GM12878 (cell line): ENCODE measurements around the gene CNKSR3. TPM values are rescaled to one million over a fixed set of nuclear protein-coding genes. Genes with fewer than 3 reads are reported as not detected.

Experiments
- ATAC-seq: fragments of 200-7000 bp; cut with Tn5 transposase; 3 replicates; pipeline ENCODE4 v1.9.1; 2020; ENCODE audit warnings: mild to moderate bottlenecking, moderate library complexity
- BruUV-seq: library from RNA; stranded (reverse); fragments of 400-500 nt; replicated peaks from 2 replicates; lab custom pipeline; 2021; lab: Mats Ljungman, UMichigan
- CTCF ChIA-PET: fragments of 300-600 bp; sonication (Branson Sonifier 250); formaldehyde crosslinking; extraction: SDS; loops from one replicate; lab custom pipeline; 2021; ENCODE audit warnings: inconsistent platforms; lab: Yijun Ruan, JAX
- POLR2A ChIA-PET: fragments of 350-600 bp; formaldehyde crosslinking; extraction: SDS; loops from one replicate; lab custom pipeline; 2021; ENCODE audit warnings: inconsistent platforms; lab: Charles Lee
- RAD21 ChIA-PET: fragments of 300-600 bp; sonication (Branson Sonifier 250); formaldehyde crosslinking; loops from one replicate; lab custom pipeline; 2023; ENCODE audit warnings: antibody characterized with exemption; ENCODE audit not compliant: unreplicated experiment; lab: Charles Lee
- SMC1A ChIA-PET: fragments of 300-600 bp; sonication (Branson Sonifier 250); formaldehyde crosslinking; loops from one replicate; lab custom pipeline; 2023; ENCODE audit not compliant: unreplicated experiment, uncharacterized antibody; lab: Charles Lee
- DNase-seq: peaks from one replicate; pipeline ENCODE4 v3.0.0-alpha.2; 2011; ENCODE audit warnings: low read depth, low spot score
- FAIRE-seq: peaks from 3 replicates; lab custom pipeline; 2011; peaks lifted over from hg19 to GRCh38; lab: Jason Lieb, UNC
- H2AFZ ChIP-seq: 2 replicates; pipeline ENCODE4 v1.6.0; 2011; ENCODE audit warnings: low read depth, low read length, control low read depth; ENCODE audit not compliant: control insufficient read depth
- H3K27ac ChIP-seq: 2 replicates; pipeline ENCODE4 v1.5.1; 2011; ENCODE audit warnings: control low read depth; ENCODE audit not compliant: control insufficient read depth, insufficient read depth
- H3K27me3 ChIP-seq, 2 experiments: replicated peaks in 1 of 2; 2 replicates each; pipeline versions ENCODE4 v1.6.0 to v1.6.1; 2011; ENCODE audit warnings: low read length in 1 of 2; ENCODE audit not compliant: control insufficient read depth in 2 of 2, insufficient read depth in 2 of 2
- H3K36me3 ChIP-seq, 2 experiments: 2 replicates each; pipeline ENCODE4 v1.5.1; 2011; ENCODE audit warnings: low read length in 1 of 2; ENCODE audit not compliant: control insufficient read depth in 2 of 2, insufficient read depth in 2 of 2
- H3K4me1 ChIP-seq: 2 replicates; pipeline ENCODE4 v1.6.1; 2011; ENCODE audit warnings: mild to moderate bottlenecking, low read length, moderate library complexity, mixed read lengths; ENCODE audit not compliant: control insufficient read depth, insufficient read depth
- H3K4me2 ChIP-seq: 2 replicates; pipeline ENCODE4 v1.6.0; 2011; ENCODE audit warnings: control low read depth; ENCODE audit not compliant: control insufficient read depth, insufficient read depth
- H3K4me3 ChIP-seq: fragments of 200-600 bp; sonication (generic); 2 replicates; pipeline ENCODE4 v1.5.1; 2016
- H3K79me2 ChIP-seq: 2 replicates; pipeline ENCODE4 v1.6.0; 2011; ENCODE audit warnings: low read length; ENCODE audit not compliant: control insufficient read depth, insufficient read depth
- H3K9ac ChIP-seq: 2 replicates; pipeline ENCODE4 v1.8.0; 2011; ENCODE audit warnings: low read length, control low read depth, mixed read lengths; ENCODE audit not compliant: control insufficient read depth, insufficient read depth
- H3K9me3 ChIP-seq: replicated peaks from 3 replicates; pipeline ENCODE4 v1.5.1; 2011; ENCODE audit warnings: mild to moderate bottlenecking, low read length; ENCODE audit not compliant: control insufficient read depth, insufficient read depth
- H4K20me1 ChIP-seq: 2 replicates; pipeline ENCODE4 v1.6.0; 2011; ENCODE audit not compliant: control insufficient read depth, insufficient read depth
- BACH1 ChIP-seq: fragments of 450-650 bp; IDR thresholded peaks from 2 replicates; pipeline ENCODE4 v1.6.1; 2017; ENCODE audit warnings: mild to moderate bottlenecking, borderline replicate concordance
- CBX5 ChIP-seq: sonication (generic); IDR thresholded peaks from 2 replicates; pipeline ENCODE4 v1.6.1; 2016; ENCODE audit warnings: low read depth, moderate library complexity, mild to moderate bottlenecking, inconsistent platforms
- EED ChIP-seq: sonication (generic); IDR thresholded peaks from 2 replicates; pipeline ENCODE4 v1.6.1; 2016; ENCODE audit warnings: antibody characterized with exemption, low read depth
- MLLT1 ChIP-seq: fragments of 450-650 bp; IDR thresholded peaks from 2 replicates; pipeline ENCODE4 v1.6.1; 2016; ENCODE audit warnings: mild to moderate bottlenecking
- NFYA ChIP-seq: IDR thresholded peaks from 2 replicates; pipeline ENCODE4 v1.6.1; 2011; ENCODE audit warnings: low read depth, mild to moderate bottlenecking, low read length, improper control_type of control experiment, borderline replicate concordance
- REST ChIP-seq: IDR thresholded peaks from 2 replicates; pipeline ENCODE4 v1.6.1; 2012; ENCODE audit warnings: mild to moderate bottlenecking, low read depth, low read length
- SREBF1 ChIP-seq: IDR thresholded peaks from 2 replicates; pipeline ENCODE4 v1.6.1; 2012; ENCODE audit warnings: mild to moderate bottlenecking, low read length
- WRNIP1 ChIP-seq: IDR thresholded peaks from 2 replicates; pipeline ENCODE4 v1.6.1; 2011; ENCODE audit warnings: low read depth, low read length, improper control_type of control experiment, borderline replicate concordance
- ZBTB33 ChIP-seq: fragments of 450-650 bp; IDR thresholded peaks from 2 replicates; pipeline ENCODE4 v1.6.1; 2017; ENCODE audit warnings: mild to moderate bottlenecking
- ZNF207 ChIP-seq: fragments of 450-650 bp; IDR thresholded peaks from 2 replicates; pipeline ENCODE4 v1.6.1; 2014; ENCODE audit warnings: antibody characterized with exemption, mild to moderate bottlenecking, borderline replicate concordance
- ZNF687 ChIP-seq: fragments of 450-650 bp; IDR thresholded peaks from 2 replicates; pipeline ENCODE4 v1.6.1; 2017; ENCODE audit warnings: mild to moderate bottlenecking, moderate library complexity
- ZZZ3 ChIP-seq: IDR thresholded peaks from 2 replicates; pipeline ENCODE4 v1.6.1; 2011; ENCODE audit warnings: low read depth; ENCODE audit not compliant: control insufficient read depth, insufficient read length
- WGBS: methylation state at CpG from one replicate; pipeline ENCODE4 v1.1.6; 2016; ENCODE audit warnings: low lambda C conversion rate; ENCODE audit not compliant: insufficient replicate concordance, insufficient coverage; ENCODE audit errors: missing lambda C conversion rate; 5-methylcytosine and 5-hydroxymethylcytosine counted together
- in situ Hi-C: fragments of 300-500 bp; cut with MboI; formaldehyde crosslinking; loops from 9 replicates; pipeline ENCODE4 v1.14.3; 2018; ENCODE audit warnings: mixed read lengths
- intact Hi-C: fragments of 100-400 bp; cut with micrococcal nuclease; formaldehyde crosslinking; loops from one replicate; pipeline ENCODE4 v1.14.2; 2022; ENCODE audit not compliant: unreplicated experiment
- polyA plus RNA-seq, 11 experiments: library from polyadenylated mRNA; depleted of rRNA in 4 of 11; unstranded in 6 of 11; stranded (reverse) in 5 of 11; fragments of >200 nt; fragmentation: Nextera tagmentation in 4 of 11; fragmentation: Illumina TruSeq in 1 of 11; extraction: Ambion mirVana in 4 of 11; extraction: Trizol in 1 of 11; gene quantifications; 1 replicate in 1 of 11; 2 replicates in 10 of 11; pipeline versions ENCODE4 v1.2.1 to v1.2.3, GENCODE V29; 2011 to 2016; ENCODE audit warnings: inconsistent platforms in 2 of 11, missing spikeins in 2 of 11, low read depth in 1 of 11
- total RNA-seq, 4 experiments: library from RNA; depleted of rRNA in 3 of 4; stranded (reverse); fragments of >200 nt in 3 of 4; fragmentation: Illumina TruSeq in 1 of 4; extraction: Trizol in 1 of 4; gene quantifications; 2 replicates each; pipeline versions ENCODE4 v1.2.1 to v1.2.3, GENCODE V29; 2013 to 2021

The CNKSR3 gene
- total and polyA plus RNA-seq, 10 of the 15 experiments (the other 5 are each of a cell fraction or from before 2014, with no cell fraction given), result under 0.01 to 0.48 (median 0.12) TPM; not detected in 2

GRCh38 chr6:154394571-154394970, 115.9 kb downstream of the CNKSR3 start (continued):
- TF ChIP-seq ZNF687 (no peak), SREBF1 (no peak), ZBTB33 (no peak)

GRCh38 chr6:154390034-154390433, 120.5 kb downstream of the CNKSR3 start:
- Histone ChIP-seq H3K9ac (no peak overlapping the region), H3K36me3 (no peaks in the 10 kb centered on the region), H3K9me3 (no peaks in the 10 kb centered on the region; the same call in 1 of the 3 replicates), H3K4me3 (no peak overlapping the region), H3K79me2 (no peaks in the 10 kb centered on the region), H3K27ac (no peak overlapping the region), H3K4me1 (no peaks in the 10 kb centered on the region), H2AFZ (no peak overlapping the region), H3K4me2 (no peak overlapping the region), H3K27me3 (peaks cover 0 to 2% of the 10 kb centered on the region in 2 experiments; a peak in 3 of 4 replicates), H4K20me1 (no peaks in the 10 kb centered on the region)
- in situ Hi-C loops, result no loop called here
- BruUV-seq, result no TSS peak
- ChIA-PET RAD21 (no interaction called here), POLR2A (no interaction called here), CTCF (no interaction called here), SMC1A (no interaction called here)
- ATAC-seq, result no peak
- intact Hi-C loops, result no loop called here
- FAIRE-seq, result no peak
- no peak for DNase-seq
- WGBS, result 0% methylated on average over 1 of the region's 1 CpG
- TF ChIP-seq BACH1 (no peak), ZNF207 (no peak), ZZZ3 (no peak), NFYA (no peak), CBX5 (no peak), REST (no peak), WRNIP1 (no peak), MLLT1 (no peak), EED (no peak)
